Upper lobe of left lung (tissue), 6 donors: ENCODE results near the gene MAD1L1. TPM values are rescaled to one million over a fixed set of nuclear protein-coding genes. Genes with fewer than 3 reads are reported as not detected.

Experiments
- ATAC-seq, 2 donors: fragments of 200-7000 bp; cut with Tn5 transposase; one replicate each; pipeline ENCODE4 v1.9.1; 2022; ENCODE audit warnings: mild to moderate bottlenecking in 2 of 2, moderate library complexity in 2 of 2; ENCODE audit not compliant: low FRiP score in 2 of 2
- DNase-seq, 2 donors: peaks; one replicate each; pipeline ENCODE4 v3.0.0-alpha.2; 2019 to 2020
- H3K27ac ChIP-seq, 4 donors: fragments of 200-600 bp; sonication (generic); one replicate each; pipeline ENCODE4 v1.5.1; 2016 to 2019
- H3K27me3 ChIP-seq, 4 donors: fragments of 200-600 bp; sonication (generic); one replicate each; pipeline ENCODE4 v1.5.1; 2017 to 2019
- H3K36me3 ChIP-seq, 4 donors: fragments of 200-600 bp; sonication (generic); one replicate each; pipeline ENCODE4 v1.5.1; 2016 to 2019
- H3K4me1 ChIP-seq, 4 donors: fragments of 200-600 bp; sonication (generic); one replicate each; pipeline ENCODE4 v1.5.1; 2018 to 2019
- H3K4me3 ChIP-seq, 4 donors: fragments of 200-600 bp; sonication (generic); one replicate each; pipeline ENCODE4 v1.5.1; 2017 to 2019; ENCODE audit warnings: mild to moderate bottlenecking in 2 of 4, moderate library complexity in 1 of 4
- H3K9me3 ChIP-seq, 4 donors: fragments of 200-600 bp; sonication (generic); one replicate each; pipeline ENCODE4 v1.5.1; 2018 to 2019
- CTCF ChIP-seq, 6 experiments: fragments of 450-650 bp in 4 of 6; fragments of 200-600 bp in 2 of 6; sonication (generic) in 2 of 6; IDR thresholded peaks; one replicate each; pipeline ENCODE4 v1.5.1; 2016 to 2019; ENCODE audit warnings: antibody characterized with exemption in 6 of 6
- EP300 ChIP-seq, 4 donors: sonication (generic); formaldehyde crosslinking; IDR thresholded peaks; one replicate each; pipeline ENCODE4 v1.5.1; 2017; ENCODE audit warnings: antibody characterized with exemption in 4 of 4, control low read depth in 2 of 4
- POLR2A ChIP-seq, 4 donors: fragments of 450-650 bp; IDR thresholded peaks; one replicate each; pipeline ENCODE4 v1.5.1; 2016 to 2017; ENCODE audit warnings: antibody characterized with exemption in 4 of 4, mild to moderate bottlenecking in 2 of 4
- POLR2AphosphoS5 ChIP-seq, 2 donors: sonication (generic); formaldehyde crosslinking; IDR thresholded peaks; one replicate each; pipeline ENCODE4 v1.5.1; 2017; ENCODE audit warnings: antibody characterized with exemption in 2 of 2
- WGBS, 2 donors: methylation state at CpG; one replicate each; pipeline ENCODE4 v1.1.5; 2017 to 2018; 5-methylcytosine and 5-hydroxymethylcytosine counted together
- total RNA-seq, 6 donors: library from RNA; depleted of rRNA in 4 of 6; stranded (reverse); fragments of >200 nt in 4 of 6; gene quantifications; one replicate each; pipeline versions ENCODE4 v1.1.0 to v1.2.1, GENCODE V29; 2016 to 2021
- donor health status: DM: no; HTN: no; CAD: no; lungs with moderate emphysema.
- donor health status: DM: no; HTN: yes; CAD: no; lungs with severe emphysema.

Gene MAD1L1
- total RNA-seq, 6 donors from 2014 or later = 40.6 to 364 (median 65.6) TPM

GRCh38 chr7:2029211-2029905 is 203.4 kb downstream of the MAD1L1 start:
- DNase-seq (no peak), ATAC-seq (no peak)
- Histone ChIP-seq H3K27me3 (no peaks in the 10 kb centered on the region), H3K27ac (no peak overlapping the region), H3K4me3 (no peak overlapping the region), H3K4me1 (peaks cover 0 to 6% (median 0%) of the 10 kb centered on the region in 4 donors), H3K36me3 (no peaks in the 10 kb centered on the region), H3K9me3 (peaks cover 6 to 26% (median 22%) of the 10 kb centered on the region in 4 donors)
- 94% methylated on average over 16 of the region's 16 CpGs for WGBS, 2 donors
- TF ChIP-seq POLR2AphosphoS5 (IDR thresholded peaks at IDR 0.05) = no peak
- TF ChIP-seq EP300 (IDR thresholded peaks at IDR 0.05) = no peak

GRCh38 chr7:2028733-2029132 is 204.0 kb downstream of the MAD1L1 start:
- H3K36me3 ChIP-seq = no peaks in the 10 kb centered on the region
- ATAC-seq (no peak), DNase-seq (no peak)
- H3K4me3 ChIP-seq = no peak overlapping the region
- no peak for TF ChIP-seq CTCF (IDR thresholded peaks at IDR 0.05)
- TF ChIP-seq EP300 (IDR thresholded peaks at IDR 0.05) = no peak
- TF ChIP-seq POLR2AphosphoS5 (IDR thresholded peaks at IDR 0.05) = no peak
- no peak for TF ChIP-seq POLR2A (IDR thresholded peaks at IDR 0.05)
- H3K4me1 ChIP-seq = peaks cover 0 to 6% (median 0%) of the 10 kb centered on the region in 4 donors
- H3K27me3 ChIP-seq = no peaks in the 10 kb centered on the region
- WGBS, 2 donors = 95 to 96% methylated on average over 7 of the region's 7 CpGs
- peaks cover 6 to 29% (median 22%) of the 10 kb centered on the region in 4 donors for H3K9me3 ChIP-seq
- H3K27ac ChIP-seq = no peak overlapping the region

- 94 to 97% methylated on average over 4 of the region's 4 CpGs for WGBS, 2 donors
- H3K4me1 ChIP-seq = peaks cover 0 to 7% (median 3%) of the 10 kb centered on the region in 4 donors
- peaks cover 6 to 29% (median 22%) of the 10 kb centered on the region in 4 donors for H3K9me3 ChIP-seq
- H3K36me3 ChIP-seq = no peaks in the 10 kb centered on the region
- ATAC-seq (no peak), DNase-seq (no peak)
- TF ChIP-seq CTCF (IDR thresholded peaks at IDR 0.05) = no peak
- TF ChIP-seq POLR2A (IDR thresholded peaks at IDR 0.05) = no peak
- no peak for TF ChIP-seq POLR2AphosphoS5 (IDR thresholded peaks at IDR 0.05)
- TF ChIP-seq EP300 (IDR thresholded peaks at IDR 0.05) = no peak
- H3K27me3 ChIP-seq = no peaks in the 10 kb centered on the region
- H3K27ac ChIP-seq = no peak overlapping the region
- no peak overlapping the region for H3K4me3 ChIP-seq
Measured at GRCh38 chr7:2025188-2025587, 207.6 kb downstream of the MAD1L1 start.

- Histone ChIP-seq H3K4me3 (no peak overlapping the region), H3K9me3 (peaks cover 6 to 29% (median 22%) of the 10 kb centered on the region in 4 donors), H3K36me3 (no peaks in the 10 kb centered on the region), H3K27me3 (no peaks in the 10 kb centered on the region), H3K4me1 (peaks cover 2 to 13% (median 8%) of the 10 kb centered on the region in 4 donors), H3K27ac (no peak overlapping the region)
- WGBS, 2 donors = 84 to 86% methylated on average over 4 of the region's 4 CpGs
- TF ChIP-seq EP300 (IDR thresholded peaks at IDR 0.05) (no peak), POLR2AphosphoS5 (IDR thresholded peaks at IDR 0.05) (no peak), CTCF (IDR thresholded peaks at IDR 0.05) (no peak), POLR2A (IDR thresholded peaks at IDR 0.05) (no peak)
- no peak for ATAC-seq
- no peak for DNase-seq
Measured at GRCh38 chr7:2024567-2024918, 208.2 kb downstream of the MAD1L1 start.

- no peak for TF ChIP-seq EP300 (IDR thresholded peaks at IDR 0.05)
- no peak for TF ChIP-seq POLR2A (IDR thresholded peaks at IDR 0.05)
- TF ChIP-seq CTCF (IDR thresholded peaks at IDR 0.05) = no peak
- TF ChIP-seq POLR2AphosphoS5 (IDR thresholded peaks at IDR 0.05) = no peak
- H3K36me3 ChIP-seq = no peaks in the 10 kb centered on the region
- no peak overlapping the region for H3K4me3 ChIP-seq
- peaks cover 5 to 17% (median 13%) of the 10 kb centered on the region in 4 donors for H3K4me1 ChIP-seq
- peaks cover 6 to 26% (median 21%) of the 10 kb centered on the region in 4 donors for H3K9me3 ChIP-seq
- ATAC-seq (no peak), DNase-seq (no peak)
- H3K27me3 ChIP-seq = no peaks in the 10 kb centered on the region
- 79 to 82% methylated on average over 7 of the region's 7 CpGs for WGBS, 2 donors
- H3K27ac ChIP-seq = no peak overlapping the region
Measured at GRCh38 chr7:2023877-2024566, 208.7 kb downstream of the MAD1L1 start.
